ENCODE results near the gene NFIA.

DNA sequence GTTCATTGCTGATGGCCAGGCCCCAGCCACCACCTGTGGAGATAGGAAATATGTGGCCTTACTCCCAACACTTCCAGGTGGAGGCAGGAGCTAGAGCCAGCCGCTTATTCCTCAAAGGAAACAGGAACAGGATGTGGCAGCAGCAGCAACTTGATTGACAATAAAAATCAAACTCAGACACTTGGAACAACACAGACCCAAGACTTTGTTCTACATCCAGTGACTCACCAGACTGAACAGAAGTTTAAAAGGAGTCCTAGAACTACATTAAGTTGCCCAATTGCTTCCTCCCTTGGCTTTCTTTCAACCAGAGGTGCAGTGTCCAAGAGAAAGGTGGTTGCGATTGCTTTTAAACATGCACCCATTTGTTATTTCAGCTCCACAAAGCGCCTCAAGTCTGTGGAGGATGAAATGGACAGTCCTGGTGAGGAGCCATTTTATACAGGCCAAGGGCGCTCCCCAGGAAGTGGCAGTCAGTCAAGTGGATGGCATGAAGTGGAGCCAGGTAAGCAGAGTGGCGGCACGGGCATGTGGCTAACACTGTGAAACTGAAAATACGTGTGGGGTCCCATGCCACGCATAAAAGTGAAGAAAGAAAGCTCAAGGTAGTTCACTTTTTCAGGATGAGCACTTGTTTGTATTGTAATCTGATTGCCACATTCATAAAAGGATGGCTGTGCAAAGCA is 276.6 kb downstream of the NFIA start:
- TF ChIP-seq POLR2A (IDR thresholded peaks at IDR 0.05; ENCODE audit: low read depth, low read length) (no peak), TAF1 (IDR thresholded peaks at IDR 0.05; ENCODE audit: low read depth, low read length) (no peak)

Measured in GM12891 (cell line).